HG02852 (cell line): ENCODE results near the gene PRKCH.
"Not testable (repeated sequence)": the region's sequence is repeated elsewhere in the genome, so short reads cannot be mapped to it uniquely, and the experiment has no call there.

ENCODE experiments used
- ATAC-seq: cut with Tn5 transposase; IDR thresholded peaks from one replicate; pipeline ENCODE4 v1.9.1; 2021; ENCODE audit warnings: mild to moderate bottlenecking, moderate library complexity; ENCODE audit not compliant: unreplicated experiment

Gene PRKCH

GRCh38 chr14:61388173-61388975 is 67.0 kb downstream of the PRKCH start:
- peak; percentile 80 for ATAC-seq

- ATAC-seq: no peak
Measured at GRCh38 chr14:61388976-61389576, 67.7 kb downstream of the PRKCH start.

GRCh38 chr14:61391119-61391518 is 69.7 kb downstream of the PRKCH start:
- no peak for ATAC-seq

- ATAC-seq: no peak
Measured at GRCh38 chr14:61392297-61392696, 70.9 kb downstream of the PRKCH start.

- no peak for ATAC-seq
Measured at GRCh38 chr14:61394542-61394941, 73.2 kb downstream of the PRKCH start.

DNA sequence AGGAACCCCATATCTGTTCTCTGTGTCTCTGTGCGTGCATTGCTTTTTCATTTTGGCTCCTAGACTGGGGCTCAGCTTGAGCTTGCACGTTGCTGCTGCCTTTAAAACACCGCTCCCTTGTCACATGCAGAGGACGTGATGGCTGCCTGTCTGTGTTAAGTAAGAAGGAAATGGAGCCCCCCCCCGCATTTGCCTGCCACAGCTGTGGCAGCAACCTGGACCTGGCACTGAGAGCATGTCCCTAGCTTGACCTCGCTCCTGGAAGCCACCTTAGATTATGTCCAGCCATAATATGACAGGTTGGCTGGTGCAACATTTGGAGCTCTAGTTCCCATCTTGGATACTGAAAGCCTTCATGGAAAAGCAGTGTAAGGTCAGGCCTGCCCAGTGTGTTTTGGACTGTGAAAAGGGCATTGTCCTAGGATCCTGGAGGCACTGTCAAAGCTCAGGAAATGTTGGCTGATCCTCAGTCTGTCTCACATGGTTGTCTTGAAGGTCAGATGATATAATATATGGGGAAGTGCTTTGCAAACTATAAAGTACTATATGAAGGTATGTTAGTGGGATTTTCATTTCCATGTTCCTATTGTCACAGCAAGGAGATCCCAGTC is 73.8 kb downstream of the PRKCH start:
- ATAC-seq: no peak

DNA sequence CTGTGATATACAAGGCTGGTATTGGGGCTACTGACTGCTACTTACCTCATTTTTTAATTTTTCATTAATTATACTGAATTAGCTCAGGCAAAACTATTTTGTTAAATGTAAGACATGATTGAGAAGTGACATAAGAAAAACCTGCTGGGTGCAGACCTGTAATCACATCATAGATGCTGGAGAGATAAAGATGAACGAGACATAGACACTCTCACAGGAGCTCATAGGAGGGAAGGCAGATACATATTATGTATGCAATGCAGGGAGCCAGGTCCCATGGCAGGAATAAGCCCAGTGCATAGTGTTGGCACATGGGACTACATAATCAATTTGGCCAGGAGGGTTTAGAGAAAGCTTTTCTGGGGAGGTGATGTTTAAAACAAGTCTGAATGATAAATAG is 74.9 kb downstream of the PRKCH start:
- no peak for ATAC-seq

DNA sequence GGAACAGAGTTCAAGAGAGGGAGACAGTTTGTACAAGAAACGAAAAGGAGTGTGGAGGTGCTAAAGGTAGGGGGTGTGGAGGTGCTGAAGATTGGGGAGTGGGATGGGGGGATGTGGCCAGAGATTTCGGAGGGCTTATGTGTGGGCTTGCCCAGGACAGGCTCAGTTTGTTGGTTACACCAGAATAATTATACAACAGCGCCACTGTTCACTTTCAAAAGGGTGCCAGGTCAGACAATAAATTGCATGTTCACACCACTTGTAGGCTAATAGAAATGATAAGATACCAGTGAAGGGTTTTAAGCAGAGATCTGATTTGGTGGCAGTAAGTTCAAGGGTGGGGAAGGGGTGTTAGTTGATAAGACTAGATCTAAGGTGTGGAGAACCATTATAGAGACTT is 75.3 kb downstream of the PRKCH start:
- ATAC-seq: no peak

DNA sequence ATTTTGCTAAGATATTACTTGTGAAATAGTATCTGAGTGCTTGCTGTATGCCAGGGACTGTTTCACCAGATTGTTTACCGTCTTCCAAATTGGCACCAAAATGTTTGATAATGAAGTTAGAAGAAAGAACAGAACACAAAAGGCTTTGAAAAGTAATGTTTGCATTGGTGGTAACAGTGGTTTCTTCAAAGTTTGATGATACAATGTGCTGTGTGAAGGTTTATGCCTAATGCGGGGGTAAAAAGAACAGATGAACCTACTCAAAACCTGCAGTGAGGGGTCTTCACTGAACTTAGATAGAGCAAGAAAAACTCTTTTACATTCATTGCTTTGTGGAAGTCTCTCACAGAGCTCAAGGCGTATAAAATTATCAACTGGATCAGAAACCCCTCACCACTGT is 76.2 kb downstream of the PRKCH start:
- ATAC-seq: no peak

GRCh38 chr14:61398221-61398620 is 76.8 kb downstream of the PRKCH start:
- no peak for ATAC-seq

- ATAC-seq: no peak
Measured at GRCh38 chr14:61399365-61399764, 78.0 kb downstream of the PRKCH start.

DNA sequence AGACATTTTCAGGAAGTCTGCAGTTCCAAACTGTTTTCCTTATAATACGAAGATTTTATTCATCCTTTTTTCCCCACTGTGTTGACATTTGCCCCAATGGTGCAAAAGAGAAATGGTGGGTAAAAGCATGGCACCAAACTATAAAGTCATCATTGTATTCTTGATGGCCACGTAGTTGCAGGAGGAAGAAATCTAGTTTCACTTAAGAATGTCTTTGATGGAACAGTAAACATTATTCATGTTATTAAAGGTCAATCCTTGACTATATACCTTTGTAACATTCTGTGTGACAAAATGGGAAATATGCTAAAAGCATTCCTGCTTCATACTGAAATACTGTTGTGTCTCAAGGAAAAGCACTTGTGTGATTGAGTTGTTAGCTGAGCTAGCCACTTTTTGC is 80.1 kb downstream of the PRKCH start:
- no peak for ATAC-seq

GRCh38 chr14:61403411-61403810 is 82.0 kb downstream of the PRKCH start:
- no peak for ATAC-seq

- ATAC-seq: no peak
Measured at GRCh38 chr14:61404637-61405036, 83.3 kb downstream of the PRKCH start.

GRCh38 chr14:61406198-61406597 is 84.8 kb downstream of the PRKCH start:
- ATAC-seq: no peak

DNA sequence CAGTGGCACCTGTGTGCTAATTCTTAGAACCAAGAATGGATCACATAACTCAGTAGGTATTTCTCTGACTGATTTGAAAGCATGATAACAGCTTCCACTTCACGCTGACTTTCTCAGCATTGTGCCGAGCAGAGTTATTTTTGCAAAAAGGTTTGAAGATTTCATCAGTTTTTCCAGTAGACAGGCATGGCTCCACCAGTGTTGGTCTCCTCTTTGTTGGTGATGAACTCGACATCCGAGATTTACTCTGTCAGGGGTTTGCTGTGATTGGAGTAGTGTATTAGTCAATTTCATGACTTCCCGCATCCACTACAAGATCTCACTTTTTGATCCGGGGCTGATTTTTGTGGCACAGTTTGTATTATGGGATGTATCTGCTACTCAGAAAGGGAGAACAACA is 85.3 kb downstream of the PRKCH start:
- no peak for ATAC-seq

GRCh38 chr14:61408498-61408897 is 87.1 kb downstream of the PRKCH start:
- ATAC-seq: no peak

DNA sequence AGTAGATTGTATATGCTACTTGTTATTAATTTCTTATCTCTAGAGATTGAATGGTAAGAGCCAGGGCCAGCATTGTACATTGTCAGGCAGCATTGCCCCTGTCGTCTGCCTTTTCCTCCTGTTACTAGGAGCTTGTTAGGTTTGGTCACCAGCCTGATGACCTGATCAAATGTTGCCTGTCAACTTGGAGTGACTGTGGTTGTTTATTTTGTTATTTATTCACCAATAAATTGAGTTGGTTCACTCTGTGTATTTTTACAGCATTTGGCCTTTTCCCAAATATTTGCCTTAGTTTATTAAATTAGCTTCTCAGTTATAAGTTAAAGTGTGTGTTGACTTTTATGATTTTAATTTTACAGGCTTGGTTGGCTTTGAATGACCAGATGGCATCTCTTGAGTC is 88.4 kb downstream of the PRKCH start:
- no peak for ATAC-seq

DNA sequence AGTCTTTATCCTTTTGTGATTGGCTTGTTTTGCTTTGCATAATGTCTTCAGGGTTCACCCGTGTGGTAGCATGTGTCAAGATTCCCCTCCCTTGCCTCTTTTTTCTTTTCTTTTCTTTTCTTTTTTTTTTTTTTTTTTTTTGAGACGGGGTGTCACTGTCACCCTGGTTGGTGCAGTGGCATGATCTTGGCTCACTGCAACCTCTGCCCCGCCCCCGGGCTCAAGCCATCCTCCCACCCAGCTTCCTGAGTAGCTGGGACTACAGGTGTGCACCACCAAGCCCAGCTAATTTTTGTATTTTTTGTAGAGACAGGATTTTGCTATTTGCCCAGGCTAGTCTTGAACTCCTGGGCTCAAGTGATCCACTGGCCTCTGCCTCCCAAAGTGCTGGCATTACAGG is 94.6 kb downstream of the PRKCH start:
- ATAC-seq: not testable (repeated sequence)

- ATAC-seq: no peak
Measured at GRCh38 chr14:61416591-61416990, 95.2 kb downstream of the PRKCH start.

DNA sequence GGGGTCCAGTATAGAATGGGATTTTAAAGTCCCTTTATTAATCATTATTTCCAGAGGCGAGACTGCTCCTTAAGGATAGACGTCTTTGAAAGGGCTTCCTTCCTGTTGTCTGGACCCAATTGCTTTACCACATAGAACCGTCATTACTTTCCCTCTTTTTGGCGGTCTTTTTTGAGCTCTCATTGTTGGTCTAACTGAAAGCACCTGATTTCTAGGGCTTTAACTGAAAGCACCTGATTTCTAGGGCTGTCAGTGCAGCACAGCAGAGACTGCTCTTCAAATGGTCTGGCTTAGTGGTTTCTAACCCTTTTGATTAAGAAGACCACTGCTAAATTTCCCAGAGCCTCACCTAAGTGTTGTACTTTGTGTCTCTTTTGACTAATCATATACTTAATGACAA is 95.8 kb downstream of the PRKCH start:
- ATAC-seq: no peak

DNA sequence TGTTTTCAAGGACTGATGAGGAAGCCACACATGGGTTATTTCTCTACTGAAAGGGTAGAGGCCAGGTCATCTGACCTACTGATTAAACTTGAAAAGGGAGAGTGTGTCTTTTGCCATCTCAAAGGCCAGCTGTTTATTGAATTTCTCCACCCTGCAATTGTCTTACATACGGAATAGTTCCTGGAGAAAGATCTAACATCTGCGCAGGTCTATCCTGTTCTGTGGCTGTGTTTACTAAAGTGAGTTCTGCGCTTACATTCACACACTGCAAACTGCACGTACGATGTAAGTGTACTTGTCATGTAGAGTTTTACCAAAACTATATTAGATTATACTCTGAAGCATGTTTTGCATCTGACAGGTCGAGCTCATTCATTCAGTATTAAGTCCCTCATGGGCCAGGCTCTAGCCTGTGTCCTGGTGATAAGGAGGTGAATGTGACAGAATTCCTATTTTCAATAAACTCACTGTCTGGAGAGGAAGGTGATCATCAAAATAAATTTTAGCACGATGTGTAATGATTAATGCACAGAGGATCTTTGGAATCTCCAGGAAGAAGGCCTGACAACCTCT is 96.6 kb downstream of the PRKCH start:
- ATAC-seq: no peak
